Erythroblast (primary cell): ENCODE data around the gene PTGER4.

Source experiments
- GATA1 ChIP-seq: IDR thresholded peaks from 2 replicates; pipeline ENCODE4 v1.6.1; 2011; ENCODE audit warnings: low read depth, mild to moderate bottlenecking, control low read depth, low read length, moderate library complexity
- POLR2A ChIP-seq: IDR thresholded peaks from 2 replicates; pipeline ENCODE4 v1.6.1; 2011; ENCODE audit warnings: mild to moderate bottlenecking, low read length

GRCh38 chr5:40680741-40681362 is 1.1 kb downstream of the PTGER4 start:
- TF ChIP-seq POLR2A (no peak), GATA1 (no peak)
